ENCODE data around the gene ZBTB40.
A peak's percentile ranks its signal among the peaks of the same experiment; 100 is the strongest.

The ZBTB40 gene

GRCh38 chr1:22444856-22445255, 6.8 kb upstream of the ZBTB40 start:
- Histone ChIP-seq H3K27me3 (ENCODE audit: insufficient read depth, poor library complexity, severe bottlenecking) (no peaks in the 10 kb centered on the region), H3K4me1 (ENCODE audit: insufficient read depth, poor library complexity, severe bottlenecking) (no peaks in the 10 kb centered on the region), H3K36me3 (ENCODE audit: low read depth) (no peaks in the 10 kb centered on the region), H3K9me3 (ENCODE audit: severe bottlenecking) (no peaks in the 10 kb centered on the region), H3K27ac (ENCODE audit: poor library complexity, severe bottlenecking) (no peak overlapping the region), H3K4me3 (ENCODE audit: severe bottlenecking) (no peak overlapping the region)
- ATAC-seq (ENCODE audit: low read depth) (no peak), DNase-seq (ENCODE audit: low spot score) (no peak)
- no peak for TF ChIP-seq CTCF (IDR thresholded peaks at IDR 0.05; ENCODE audit: poor library complexity, severe bottlenecking)

- Histone ChIP-seq H3K9me3 (ENCODE audit: severe bottlenecking) (no peaks in the 10 kb centered on the region), H3K4me1 (ENCODE audit: insufficient read depth, poor library complexity, severe bottlenecking) (no peaks in the 10 kb centered on the region), H3K27me3 (ENCODE audit: insufficient read depth, poor library complexity, severe bottlenecking) (no peaks in the 10 kb centered on the region), H3K27ac (ENCODE audit: poor library complexity, severe bottlenecking) (no peak overlapping the region), H3K36me3 (ENCODE audit: low read depth) (no peaks in the 10 kb centered on the region), H3K4me3 (ENCODE audit: severe bottlenecking) (no peak overlapping the region)
- ATAC-seq (ENCODE audit: low read depth) = peak; percentile 56
- no peak for TF ChIP-seq CTCF (IDR thresholded peaks at IDR 0.05; ENCODE audit: poor library complexity, severe bottlenecking)
- no peak for DNase-seq (ENCODE audit: low spot score)
Measured at GRCh38 chr1:22447621-22448111, 4.0 kb upstream of the ZBTB40 start.

- H3K9me3 ChIP-seq (ENCODE audit: severe bottlenecking) = no peaks in the 10 kb centered on the region
- no peak overlapping the region for H3K4me3 ChIP-seq (ENCODE audit: severe bottlenecking)
- H3K4me1 ChIP-seq (ENCODE audit: insufficient read depth, poor library complexity, severe bottlenecking) = no peaks in the 10 kb centered on the region
- DNase-seq (ENCODE audit: low spot score) (no peak), ATAC-seq (ENCODE audit: low read depth) (no peak)
- no peaks in the 10 kb centered on the region for H3K36me3 ChIP-seq (ENCODE audit: low read depth)
- no peak for TF ChIP-seq CTCF (IDR thresholded peaks at IDR 0.05; ENCODE audit: poor library complexity, severe bottlenecking)
- no peaks in the 10 kb centered on the region for H3K27me3 ChIP-seq (ENCODE audit: insufficient read depth, poor library complexity, severe bottlenecking)
- H3K27ac ChIP-seq (ENCODE audit: poor library complexity, severe bottlenecking) = no peak overlapping the region
Measured at GRCh38 chr1:22449636-22450035, 2.0 kb upstream of the ZBTB40 start.

- H3K4me3 ChIP-seq (ENCODE audit: severe bottlenecking) = no peak overlapping the region
- H3K9me3 ChIP-seq (ENCODE audit: severe bottlenecking) = no peaks in the 10 kb centered on the region
- ATAC-seq (ENCODE audit: low read depth) (no peak), DNase-seq (ENCODE audit: low spot score) (no peak)
- no peaks in the 10 kb centered on the region for H3K36me3 ChIP-seq (ENCODE audit: low read depth)
- no peaks in the 10 kb centered on the region for H3K4me1 ChIP-seq (ENCODE audit: insufficient read depth, poor library complexity, severe bottlenecking)
- peak overlapping the region; percentile 49 for H3K27ac ChIP-seq (ENCODE audit: poor library complexity, severe bottlenecking)
- TF ChIP-seq CTCF (IDR thresholded peaks at IDR 0.05; ENCODE audit: poor library complexity, severe bottlenecking) = no peak
- no peaks in the 10 kb centered on the region for H3K27me3 ChIP-seq (ENCODE audit: insufficient read depth, poor library complexity, severe bottlenecking)
Measured at GRCh38 chr1:22450351-22451021, 1.2 kb upstream of the ZBTB40 start.

GRCh38 chr1:22452481-22452957, 868 bp downstream of the ZBTB40 start:
- H3K4me1 ChIP-seq (ENCODE audit: insufficient read depth, poor library complexity, severe bottlenecking) = no peaks in the 10 kb centered on the region
- H3K9me3 ChIP-seq (ENCODE audit: severe bottlenecking) = no peaks in the 10 kb centered on the region
- no peak for TF ChIP-seq CTCF (IDR thresholded peaks at IDR 0.05; ENCODE audit: poor library complexity, severe bottlenecking)
- no peaks in the 10 kb centered on the region for H3K27me3 ChIP-seq (ENCODE audit: insufficient read depth, poor library complexity, severe bottlenecking)
- H3K27ac ChIP-seq (ENCODE audit: poor library complexity, severe bottlenecking) = peak overlapping the region; percentile 49
- no peak for DNase-seq (ENCODE audit: low spot score)
- peak overlapping the region; percentile 77 for H3K4me3 ChIP-seq (ENCODE audit: severe bottlenecking)
- peak; percentile 42 for ATAC-seq (ENCODE audit: low read depth)
- H3K36me3 ChIP-seq (ENCODE audit: low read depth) = no peaks in the 10 kb centered on the region

Data from RWPE2 (cell line).